GM03348 (cell line): ENCODE results near the gene GRIK3.

Source experiments
- DNase-seq: peaks from one replicate; pipeline ENCODE4 v3.0.0; 2012; ENCODE audit warnings: low spot score

Gene GRIK3

DNA sequence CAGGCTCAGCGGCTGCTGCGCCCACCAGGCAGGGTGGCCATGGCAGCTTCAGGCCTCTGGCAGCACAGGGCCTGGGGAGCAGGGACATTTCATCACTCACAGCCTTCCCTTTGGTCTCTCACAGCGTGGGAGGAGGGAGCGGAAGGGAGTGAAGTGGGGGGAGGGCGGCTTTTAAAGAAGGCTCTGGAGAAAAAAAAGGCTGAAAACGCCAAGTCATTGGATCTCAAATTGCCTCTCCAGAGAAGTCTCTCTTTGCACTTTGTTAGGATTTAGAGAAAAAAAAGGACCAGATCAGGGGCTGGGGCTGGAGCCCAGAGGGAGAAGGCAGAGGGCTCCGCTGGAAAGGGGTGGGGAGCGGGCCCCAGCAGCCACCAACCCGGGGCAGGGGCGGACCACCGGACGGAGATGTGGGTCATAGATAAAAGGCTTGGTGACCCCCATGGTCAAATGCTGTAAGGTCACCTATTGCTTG lies 209.9 kb downstream of the GRIK3 start:
- no peak for DNase-seq

DNA sequence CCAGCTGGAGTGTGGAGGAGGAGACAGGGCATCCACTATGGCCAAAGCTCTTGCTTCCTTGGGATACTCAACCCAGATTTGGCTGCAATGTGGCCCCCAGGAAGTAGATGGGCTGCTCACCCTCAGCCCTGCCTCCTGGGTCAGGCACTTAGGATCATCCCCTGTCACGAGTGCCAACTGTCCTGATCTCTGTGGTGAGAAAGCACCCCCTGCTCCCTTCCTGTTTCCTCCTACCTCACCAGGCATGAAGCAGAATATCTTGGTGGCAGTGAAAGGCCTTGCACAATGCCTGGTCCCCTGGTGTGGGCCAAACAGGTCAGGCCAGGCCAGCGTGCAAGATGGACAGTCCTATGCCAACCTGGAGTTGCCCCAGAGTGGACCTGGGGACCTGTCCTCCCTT lies 211.7 kb downstream of the GRIK3 start:
- no peak for DNase-seq

DNA sequence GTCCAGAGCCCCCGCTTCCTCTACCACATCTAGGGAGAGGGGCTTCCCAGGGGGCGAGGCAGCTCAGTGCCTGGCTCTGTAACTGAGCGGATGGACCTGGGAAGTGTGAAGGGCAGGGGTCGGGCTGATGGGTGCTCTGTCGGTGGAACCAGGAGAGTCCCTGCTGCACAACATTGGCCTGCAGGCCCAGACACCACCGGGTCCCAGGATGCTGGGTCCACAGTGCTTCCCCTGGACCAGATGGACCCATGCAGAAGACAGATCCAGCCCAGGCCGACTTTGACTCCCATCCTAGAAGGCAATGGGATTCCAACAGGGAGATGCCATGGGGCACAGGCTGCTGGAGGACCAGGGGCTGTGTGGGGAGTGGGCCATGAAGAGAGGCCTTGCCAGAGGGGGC lies 212.9 kb downstream of the GRIK3 start:
- no peak for DNase-seq

DNA sequence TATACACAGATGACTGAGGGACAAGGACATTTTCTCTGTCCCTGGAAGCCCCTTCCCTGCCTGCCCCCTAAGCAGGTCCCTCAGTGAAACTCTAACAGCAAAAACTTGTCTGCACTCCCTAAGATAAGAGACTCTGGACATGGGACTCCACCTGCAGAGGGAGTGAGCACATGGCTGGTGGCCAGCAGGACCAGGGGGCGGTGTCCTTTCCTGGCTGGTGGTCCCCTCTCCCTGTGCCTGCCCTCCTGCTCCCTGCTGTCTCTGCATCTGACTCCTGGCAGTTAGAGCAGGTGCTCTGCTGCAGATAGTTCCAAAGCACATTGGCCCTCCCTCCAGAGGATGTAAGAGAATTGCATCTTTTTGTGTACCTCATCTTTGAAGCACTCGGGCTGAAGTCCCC lies 215.5 kb downstream of the GRIK3 start:
- no peak for DNase-seq

DNA sequence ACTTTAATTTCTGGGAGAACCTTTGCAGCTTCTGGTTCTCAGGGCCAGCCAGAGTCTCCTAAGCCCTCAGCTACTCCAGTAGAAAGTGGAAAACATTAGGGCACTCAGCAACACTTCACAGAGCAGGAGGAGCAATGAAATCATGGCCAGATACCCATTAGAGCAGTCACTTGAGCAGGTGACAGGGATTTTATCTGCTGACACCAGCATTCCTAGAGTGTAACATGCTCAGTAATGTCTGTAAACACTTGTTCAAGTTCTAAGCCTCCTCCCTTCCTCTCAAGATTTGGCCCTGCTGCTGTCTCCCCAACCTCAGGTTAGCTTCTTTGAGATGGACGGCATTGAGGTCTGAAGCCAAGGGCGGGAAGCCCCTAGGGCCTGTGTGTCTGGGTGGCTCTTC lies 218.0 kb downstream of the GRIK3 start:
- no peak for DNase-seq

DNA sequence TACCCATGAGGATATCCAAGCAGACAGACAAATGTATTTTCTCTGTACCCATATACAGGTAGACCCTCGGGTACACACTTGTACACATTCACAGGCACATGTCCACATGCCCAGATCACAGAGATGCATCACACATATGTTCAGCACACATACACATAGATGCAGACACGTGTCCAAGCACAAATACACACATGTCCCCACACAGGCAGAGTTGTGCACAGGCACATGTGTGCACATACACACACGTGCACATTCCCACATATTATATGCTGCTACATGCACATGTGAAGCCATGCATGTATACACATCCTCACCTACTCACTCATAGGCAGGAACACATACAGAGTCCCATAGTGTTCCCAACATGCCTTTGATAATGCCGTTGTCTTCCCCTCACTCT lies 219.5 kb downstream of the GRIK3 start:
- DNase-seq = no peak

DNA sequence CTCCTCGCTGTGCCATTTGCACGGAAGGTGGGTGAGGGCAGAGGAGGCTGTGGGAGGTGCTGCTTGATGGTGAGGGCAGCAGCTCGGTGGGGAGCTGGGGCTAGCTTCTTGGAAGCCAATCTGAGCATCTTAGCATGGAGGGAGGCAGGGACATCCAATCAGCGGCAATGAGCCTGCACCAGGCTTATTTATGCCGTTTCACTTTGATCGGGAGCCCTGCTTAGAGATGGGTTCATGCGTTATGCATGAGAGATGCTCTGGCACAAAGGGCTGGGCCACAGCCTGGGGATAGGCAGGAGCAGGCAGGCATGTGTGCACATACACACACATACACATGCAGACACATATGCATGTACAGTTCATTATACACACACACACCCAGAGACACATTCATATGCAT lies 220.2 kb downstream of the GRIK3 start:
- no peak for DNase-seq

DNA sequence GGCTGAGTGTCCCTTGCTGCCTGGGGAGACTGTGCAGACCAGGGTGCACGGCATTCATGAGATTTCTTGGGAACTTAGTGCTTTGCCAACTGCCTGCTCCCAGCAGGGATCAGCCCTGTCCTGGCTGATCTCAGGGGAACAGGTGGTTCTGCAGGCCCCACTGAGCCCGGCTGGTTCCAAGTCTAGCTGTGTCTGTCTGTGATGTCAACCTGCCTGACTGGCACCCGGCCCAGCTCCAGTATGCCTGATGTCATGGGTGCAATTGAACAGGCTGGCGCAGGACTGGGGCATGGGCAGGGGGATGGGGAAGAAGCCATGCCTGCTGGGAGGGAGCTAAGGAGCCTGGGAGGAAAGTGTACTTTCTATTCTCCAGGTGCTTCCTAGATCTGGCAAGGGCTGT lies 227.1 kb downstream of the GRIK3 start:
- no peak for DNase-seq

DNA sequence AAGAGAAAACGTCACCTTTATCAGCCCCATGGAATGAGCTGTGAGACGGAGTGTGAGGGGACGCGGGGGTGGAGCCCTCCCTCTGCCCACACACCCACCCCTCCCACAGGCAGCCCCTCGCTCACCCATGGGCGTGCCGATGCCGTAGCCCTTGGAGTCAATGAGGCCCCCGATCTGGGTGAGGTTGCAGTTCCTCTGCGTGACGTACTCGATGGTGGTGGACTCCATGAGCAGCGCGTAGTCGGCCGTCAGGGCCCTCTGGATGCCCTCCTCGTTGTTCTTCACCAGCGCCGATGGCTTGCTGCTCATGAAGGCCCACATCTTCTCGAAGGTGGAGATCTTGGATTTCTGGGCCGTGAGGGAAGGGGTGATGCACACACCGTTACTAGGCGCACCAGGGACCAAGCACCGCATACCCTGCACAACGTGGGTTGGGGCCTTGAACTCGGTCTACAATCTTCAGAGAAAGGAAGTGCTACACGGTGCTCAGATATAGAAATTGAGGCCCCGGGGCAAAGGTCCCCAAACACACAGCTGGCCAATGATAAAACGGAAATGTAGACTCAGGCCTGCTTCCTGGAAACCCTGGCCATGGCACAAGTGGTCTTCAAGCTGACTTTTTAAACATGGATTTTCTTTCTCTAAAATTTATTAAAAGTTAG lies 228.2 kb downstream of the GRIK3 start:
- no peak for DNase-seq

DNA sequence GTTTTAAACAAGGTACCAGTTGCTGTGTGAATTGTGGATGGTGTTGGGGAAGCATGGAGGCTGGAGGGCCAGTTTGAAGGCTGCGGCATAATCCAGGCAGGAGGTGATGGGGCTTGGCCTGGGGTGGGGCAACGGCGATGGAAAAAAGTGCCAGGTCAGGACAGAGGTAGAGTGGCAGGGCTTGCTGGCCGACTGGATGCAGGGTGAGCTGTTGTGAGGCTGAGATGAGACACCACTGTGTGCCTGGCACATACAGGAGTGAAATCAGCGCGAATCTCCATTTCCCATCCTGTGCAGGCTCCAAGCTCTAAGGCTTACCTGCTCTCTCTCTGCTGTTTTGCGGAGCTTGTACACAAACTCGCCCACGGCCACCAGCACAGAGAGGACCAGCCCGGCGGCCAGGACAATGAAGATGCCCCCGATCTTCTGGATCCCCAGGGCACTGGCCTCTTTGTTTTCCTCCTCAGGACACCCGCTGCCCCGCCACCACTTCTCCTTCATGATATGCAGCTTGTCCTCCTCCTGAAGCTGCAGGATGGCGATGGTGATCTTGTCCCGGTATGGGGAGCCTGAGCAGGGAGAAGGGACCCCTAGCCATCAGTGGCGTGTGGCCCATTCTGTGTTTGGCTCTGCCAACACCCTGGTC lies 229.5 kb downstream of the GRIK3 start:
- no peak for DNase-seq

DNA sequence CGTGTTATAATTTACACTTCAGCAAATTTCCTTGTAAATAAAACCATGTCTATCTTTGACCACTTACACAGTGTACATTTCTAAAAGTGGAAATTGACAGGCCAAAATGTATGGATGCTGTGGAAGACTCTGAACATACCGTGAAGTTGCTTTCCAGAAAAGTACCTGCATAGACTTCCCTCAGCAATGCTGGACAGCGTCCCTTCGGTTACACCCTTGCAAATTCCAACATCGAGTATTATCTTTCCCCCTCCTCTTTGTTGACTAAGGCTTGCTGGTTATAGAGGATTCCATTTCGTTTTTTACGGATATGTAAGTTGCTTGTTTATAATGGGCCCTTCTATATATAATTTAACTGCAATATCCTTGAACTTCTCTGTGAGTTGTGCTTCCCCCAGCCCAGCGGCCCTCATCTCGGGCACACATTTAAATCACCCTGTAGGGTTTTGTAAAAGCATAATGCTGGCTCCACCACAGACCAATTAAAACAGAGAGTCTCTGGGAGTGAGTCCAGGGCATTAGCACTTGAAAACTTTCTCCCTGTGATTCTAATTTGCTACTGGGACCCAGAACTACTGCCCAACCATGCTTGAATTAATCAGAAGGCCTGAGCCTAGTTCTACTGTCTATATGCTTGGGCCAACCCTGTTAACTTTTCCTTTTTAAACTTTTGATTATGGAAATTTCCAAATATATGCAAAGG lies 230.3 kb downstream of the GRIK3 start:
- no peak for DNase-seq

DNA sequence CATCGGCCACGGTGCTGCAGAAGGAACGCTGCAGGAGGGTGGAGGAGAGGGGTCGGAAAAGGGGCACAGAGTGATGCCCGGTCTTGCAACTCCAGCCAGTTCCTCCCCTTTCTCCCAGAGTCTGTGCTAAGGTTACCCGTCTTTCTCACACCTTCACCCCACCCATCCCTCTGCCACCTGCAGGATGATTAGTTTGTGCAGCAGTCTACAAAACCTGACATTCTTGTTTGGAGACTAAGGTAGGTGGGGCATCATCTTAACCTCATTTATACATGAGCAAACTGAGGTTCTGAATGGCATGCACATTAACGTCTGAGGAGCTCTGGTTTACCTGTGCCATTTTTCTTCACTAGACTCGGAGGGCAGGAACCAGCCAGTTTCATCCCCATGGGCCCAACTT lies 232.3 kb downstream of the GRIK3 start:
- no peak for DNase-seq

DNA sequence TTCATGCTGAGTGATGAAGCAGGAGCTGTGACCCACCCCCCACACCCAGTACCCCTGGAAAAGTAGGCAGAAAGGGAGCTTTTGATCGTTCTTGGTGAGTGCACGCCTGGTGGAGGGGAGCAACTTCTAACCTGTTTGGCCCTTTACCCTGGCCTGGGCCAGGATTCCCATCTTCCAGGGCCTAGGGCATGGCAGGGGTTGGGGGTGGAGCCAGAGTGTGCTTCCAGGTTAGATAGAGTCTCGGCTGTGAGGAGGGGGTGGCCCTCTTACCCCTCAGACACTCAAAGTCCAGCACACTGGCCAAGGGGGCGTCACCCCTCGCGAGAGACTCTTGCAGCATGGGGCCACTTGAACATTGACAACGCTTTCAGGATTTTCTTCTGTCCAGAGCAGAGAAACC lies 236.6 kb downstream of the GRIK3 start:
- DNase-seq = no peak

DNA sequence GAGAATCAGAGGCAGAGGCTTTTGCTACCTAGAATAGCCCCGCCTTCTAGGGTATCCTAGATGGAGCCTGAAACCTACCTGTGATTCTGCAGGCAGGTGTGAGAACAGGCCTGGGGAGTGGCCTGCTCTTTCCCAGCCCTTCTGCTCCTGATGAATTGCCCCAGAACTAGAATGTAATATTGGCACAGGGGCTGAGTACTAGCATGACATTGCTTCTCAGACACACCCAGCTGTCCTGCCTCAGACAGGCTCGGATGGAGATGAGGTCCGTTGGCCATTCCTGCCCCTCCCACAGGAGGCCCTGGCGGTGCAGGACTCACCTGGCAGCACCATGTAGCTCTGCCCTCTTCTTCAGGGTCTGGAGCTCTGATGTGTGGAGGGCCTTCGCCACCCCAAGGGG lies 237.6 kb downstream of the GRIK3 start:
- no peak for DNase-seq

DNA sequence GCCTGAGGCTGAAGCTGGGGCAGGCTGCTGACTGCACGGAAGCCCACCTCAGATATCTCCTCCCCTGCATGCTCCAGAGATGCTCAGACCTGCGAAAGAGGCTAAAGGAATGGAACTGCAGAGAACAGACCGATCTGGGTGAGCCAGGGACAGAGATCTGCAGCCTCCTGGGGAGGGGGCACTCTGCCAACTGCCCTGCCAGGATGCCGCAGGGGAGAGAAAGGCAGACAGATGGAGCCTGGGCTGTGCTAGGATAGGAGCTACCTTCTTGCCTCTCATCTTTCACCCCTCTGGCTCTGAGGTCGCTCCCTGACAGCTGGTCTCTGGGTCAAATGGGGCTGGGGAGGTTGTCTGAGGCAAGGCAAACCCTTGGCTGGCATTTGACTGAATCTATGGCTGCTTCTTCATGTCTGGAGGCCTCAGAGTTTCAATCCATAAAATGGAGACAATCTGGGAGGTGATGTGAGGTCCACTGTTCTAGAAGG lies 238.2 kb downstream of the GRIK3 start:
- DNase-seq = no peak

DNA sequence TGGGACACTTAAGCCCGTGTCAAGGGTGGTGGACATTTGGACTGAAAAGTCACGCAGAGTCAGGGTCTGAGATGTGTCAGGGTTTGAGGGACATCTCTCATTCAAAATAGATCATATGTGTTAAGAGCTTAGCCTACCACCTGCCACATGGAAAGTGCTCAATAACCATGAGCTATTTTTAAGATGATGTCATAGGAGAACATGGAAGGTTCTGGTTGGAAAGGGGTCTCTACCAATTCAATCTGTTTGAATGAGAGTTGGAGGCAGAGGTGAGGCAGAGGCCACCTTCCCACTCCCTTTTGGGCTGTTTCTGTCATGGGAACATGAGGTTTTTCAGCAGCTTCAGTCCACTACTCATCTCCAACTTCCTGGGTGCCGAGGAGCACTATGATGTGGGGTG lies 239.9 kb downstream of the GRIK3 start:
- DNase-seq = no peak

DNA sequence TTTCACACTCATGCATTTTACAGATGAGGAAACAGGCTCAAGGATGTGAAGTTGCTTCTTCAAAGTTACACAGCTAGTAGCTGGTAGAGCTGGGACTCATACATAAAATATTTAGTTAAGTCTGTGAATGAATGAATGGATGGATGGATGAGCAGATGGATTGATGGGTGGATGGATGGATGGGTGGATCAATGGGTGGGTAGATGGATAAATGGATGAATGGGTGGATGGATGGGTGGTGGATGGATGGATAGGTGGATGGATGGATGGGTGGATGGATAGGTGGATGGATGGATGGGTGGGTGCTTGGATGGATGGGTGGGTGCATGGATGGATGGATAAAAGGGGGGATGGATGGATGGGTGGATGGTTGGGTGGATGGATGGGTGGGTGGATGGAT lies 240.9 kb downstream of the GRIK3 start:
- DNase-seq = no peak

DNA sequence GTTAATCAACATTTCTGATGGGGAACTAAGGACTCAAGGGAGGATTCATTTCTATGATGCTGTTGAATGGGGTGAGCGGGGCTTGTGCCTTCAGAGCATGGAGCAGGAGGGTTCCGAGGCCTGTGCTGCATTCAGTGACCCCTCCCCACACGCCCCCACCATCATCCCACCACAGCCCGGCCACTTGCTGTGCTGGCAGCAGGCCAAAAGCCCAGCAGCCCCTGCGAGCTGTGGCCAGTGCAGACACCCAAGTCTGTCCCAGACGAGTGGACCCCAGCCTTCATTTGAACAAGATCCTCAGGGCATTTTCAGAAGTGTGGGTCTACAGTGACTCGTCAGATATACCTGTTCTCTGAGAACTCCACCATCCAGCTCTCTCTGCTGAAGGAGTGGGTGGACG lies 242.0 kb downstream of the GRIK3 start:
- no peak for DNase-seq

DNA sequence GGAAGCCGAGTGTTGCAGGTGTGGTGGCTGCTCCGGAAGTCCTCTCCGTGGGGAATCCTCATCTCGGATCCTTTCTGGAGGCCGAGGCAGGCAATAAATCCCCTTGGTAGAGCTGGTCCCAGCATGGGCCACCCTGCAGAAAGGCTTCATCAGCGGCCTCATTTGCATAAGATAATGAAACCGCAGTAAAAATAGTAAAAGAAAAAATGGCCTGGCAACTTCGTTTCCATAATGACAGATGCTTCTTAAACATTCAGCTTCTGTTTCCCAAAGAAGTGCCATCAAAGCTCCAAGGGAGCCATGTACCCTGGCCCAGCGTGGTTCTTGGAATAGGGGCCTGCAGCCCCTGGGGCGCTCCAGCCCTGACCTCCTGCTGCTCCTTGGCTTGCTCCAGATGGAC lies 244.1 kb downstream of the GRIK3 start:
- DNase-seq = no peak

DNA sequence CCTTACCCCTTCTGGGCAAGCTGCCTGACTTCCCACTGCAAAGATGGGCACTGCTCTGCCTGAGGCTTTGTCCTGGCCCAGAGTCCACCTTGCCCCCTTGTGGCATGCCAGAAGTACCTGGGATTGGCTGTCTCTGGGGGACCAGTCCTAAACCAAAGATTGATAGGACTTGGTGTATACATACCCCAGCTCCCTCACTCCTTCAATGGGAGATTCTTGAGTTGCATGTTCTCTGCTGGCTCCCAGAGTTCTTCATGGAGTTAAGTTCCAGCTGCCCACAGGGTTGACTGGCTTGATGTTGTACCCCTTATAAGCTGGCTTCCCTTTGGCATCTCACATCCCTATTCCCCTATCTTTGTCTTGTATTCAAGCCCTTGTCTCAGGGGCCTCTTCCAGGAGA lies 244.8 kb downstream of the GRIK3 start:
- no peak for DNase-seq

DNA sequence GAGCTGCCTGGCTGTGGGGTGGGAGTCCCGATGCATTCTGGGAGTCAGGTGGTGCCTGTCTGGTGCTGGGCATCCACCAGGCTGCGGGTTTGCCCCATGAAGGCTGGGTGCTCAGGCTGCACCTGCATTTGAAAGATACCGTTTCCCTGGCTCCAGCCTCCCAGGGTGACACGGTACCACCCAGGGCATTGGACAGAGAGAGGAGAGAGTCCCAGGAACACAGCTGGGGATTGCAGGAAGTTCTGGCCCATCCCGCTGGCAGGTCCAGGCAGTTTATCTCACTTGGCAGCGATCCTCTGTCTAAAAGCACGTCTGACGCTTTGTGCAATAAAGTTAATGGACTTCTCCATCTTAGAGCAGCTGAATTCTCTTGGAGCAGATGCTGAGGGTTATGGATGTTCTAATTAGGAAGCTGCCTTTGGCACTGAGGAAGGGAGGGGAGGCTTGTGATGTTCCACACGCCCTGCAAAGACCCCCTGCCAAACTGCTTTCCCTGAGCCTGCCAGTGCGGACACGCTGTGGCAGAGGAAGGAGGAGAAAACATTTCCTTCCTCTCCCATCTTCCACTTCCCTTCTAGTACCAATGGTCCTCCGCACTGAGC lies 246.9 kb downstream of the GRIK3 start:
- no peak for DNase-seq

DNA sequence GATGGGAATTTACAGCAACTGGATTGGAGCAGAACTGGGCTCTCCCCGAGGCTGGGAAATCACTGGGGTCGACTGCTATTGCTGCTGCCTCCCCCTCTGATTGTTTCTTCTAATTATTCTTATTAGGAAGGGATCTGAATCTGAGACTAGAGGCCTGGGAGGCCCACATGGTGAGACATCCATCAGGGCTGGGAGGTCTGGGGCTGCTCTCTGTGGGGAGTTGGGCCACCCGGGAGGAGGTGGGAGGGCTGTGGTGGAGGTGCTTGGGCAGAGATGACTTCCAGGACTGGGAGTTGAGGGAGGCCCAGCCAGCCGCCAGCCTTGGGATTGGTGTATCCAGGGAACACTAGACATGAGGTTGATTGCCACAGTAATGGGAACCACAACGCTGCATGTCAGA lies 247.9 kb downstream of the GRIK3 start:
- no peak for DNase-seq
